ENCODE data around the gene CCDC51. TPM values are rescaled to one million over a fixed set of nuclear protein-coding genes. Genes with fewer than 3 reads are reported as not detected.

The CCDC51 gene
- total RNA-seq, 2 donors from 2014 or later: 13.0 to 16.2 TPM

DNA sequence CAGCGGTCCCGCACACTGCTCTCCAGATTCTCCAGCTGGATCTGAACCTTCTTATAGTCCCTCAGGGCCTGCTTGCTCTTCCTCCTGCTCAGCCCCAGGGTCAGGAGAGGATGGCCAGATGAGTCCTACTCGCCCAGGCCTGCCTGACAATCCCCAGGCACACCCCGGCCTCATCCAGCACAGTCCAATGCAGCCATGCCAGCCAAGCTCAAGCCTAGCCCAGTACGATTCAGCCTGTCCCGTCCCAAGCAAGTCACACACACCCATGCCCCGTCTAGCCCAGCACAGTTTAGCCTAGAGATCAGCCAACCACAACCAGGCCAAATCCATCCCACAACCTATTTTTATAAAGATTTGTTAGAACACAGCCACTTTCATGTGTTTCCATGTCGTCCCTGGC, 26.8 kb downstream of the CCDC51 start:
- DNase-seq (ENCODE audit: low spot score): no peak
- intact Hi-C loops (cut with DNase I): no loop called here

DNA sequence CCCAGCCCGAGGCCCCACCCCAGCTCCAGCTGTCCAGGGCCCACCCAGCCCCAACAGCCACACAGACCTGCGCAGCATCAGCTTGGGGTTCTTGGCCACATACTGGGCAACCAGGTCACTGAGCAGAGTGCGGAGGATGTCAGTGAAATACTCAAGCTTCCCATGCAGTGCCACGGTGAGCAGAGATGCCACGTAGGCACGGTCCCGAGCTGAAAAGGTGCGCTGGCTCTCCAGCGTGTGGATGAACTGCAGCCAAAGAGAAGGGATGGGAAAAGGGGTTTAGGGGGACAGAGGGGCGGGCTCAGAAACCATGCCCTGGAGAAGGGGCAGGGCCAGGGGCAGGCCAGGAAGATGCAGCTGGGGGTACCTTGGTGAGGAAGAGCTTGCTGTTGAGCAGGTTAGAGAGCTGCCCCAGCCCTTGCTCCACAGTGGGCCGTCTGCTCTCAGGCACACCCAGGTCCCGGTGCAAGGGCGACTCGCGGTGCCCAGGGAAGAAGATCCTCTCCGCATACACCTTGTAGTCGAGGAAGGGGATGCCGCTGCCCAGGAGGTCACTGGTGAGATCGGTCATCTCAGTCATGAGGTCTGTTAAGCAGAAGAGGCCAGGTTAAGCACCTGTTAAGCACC, 27.4 kb downstream of the CCDC51 start:
- intact Hi-C loops (cut with DNase I): no loop called here

GRCh38 chr3:48411606-48412374, 28.1 kb downstream of the CCDC51 start:
- peak; percentile 45 for DNase-seq (ENCODE audit: low spot score)
- intact Hi-C loops (cut with DNase I): no loop called here

More for the DNA sequence above, 27.4 kb downstream of the CCDC51 start:
- peak; percentile 56 for DNase-seq (ENCODE audit: low spot score)

DNA sequence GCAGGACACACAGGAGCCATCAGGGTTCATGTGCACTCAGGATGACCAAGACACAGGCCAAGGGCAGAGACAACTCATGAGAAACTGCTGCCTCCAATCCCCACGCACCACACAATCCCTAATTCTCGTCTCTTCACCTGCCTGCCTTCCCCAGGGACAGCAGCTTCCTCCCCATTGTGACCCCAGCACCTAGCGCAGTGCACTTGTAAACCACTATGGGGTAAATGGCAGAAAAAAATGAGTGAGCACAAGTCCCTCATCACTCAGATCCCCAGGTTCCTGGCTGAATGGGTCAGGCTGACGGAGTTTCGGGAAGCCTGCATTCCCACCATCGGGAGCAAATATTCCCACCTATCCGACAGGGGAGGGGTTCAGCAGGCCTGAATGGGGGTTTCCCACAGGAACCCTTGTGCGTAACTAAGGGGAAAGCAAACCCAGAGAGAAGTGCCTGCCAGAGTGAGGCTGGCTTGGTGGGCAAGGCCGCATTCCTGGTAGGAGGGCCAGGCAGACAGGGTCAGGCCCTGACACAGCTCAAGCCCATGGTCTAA, 28.8 kb downstream of the CCDC51 start:
- intact Hi-C loops (cut with DNase I): no loop called here
- peak; percentile 37 for DNase-seq (ENCODE audit: low spot score)

GRCh38 chr3:48410205-48411040, 29.5 kb downstream of the CCDC51 start:
- DNase-seq (ENCODE audit: low spot score): peak; percentile 79
- intact Hi-C loops (cut with DNase I): no loop called here

DNA sequence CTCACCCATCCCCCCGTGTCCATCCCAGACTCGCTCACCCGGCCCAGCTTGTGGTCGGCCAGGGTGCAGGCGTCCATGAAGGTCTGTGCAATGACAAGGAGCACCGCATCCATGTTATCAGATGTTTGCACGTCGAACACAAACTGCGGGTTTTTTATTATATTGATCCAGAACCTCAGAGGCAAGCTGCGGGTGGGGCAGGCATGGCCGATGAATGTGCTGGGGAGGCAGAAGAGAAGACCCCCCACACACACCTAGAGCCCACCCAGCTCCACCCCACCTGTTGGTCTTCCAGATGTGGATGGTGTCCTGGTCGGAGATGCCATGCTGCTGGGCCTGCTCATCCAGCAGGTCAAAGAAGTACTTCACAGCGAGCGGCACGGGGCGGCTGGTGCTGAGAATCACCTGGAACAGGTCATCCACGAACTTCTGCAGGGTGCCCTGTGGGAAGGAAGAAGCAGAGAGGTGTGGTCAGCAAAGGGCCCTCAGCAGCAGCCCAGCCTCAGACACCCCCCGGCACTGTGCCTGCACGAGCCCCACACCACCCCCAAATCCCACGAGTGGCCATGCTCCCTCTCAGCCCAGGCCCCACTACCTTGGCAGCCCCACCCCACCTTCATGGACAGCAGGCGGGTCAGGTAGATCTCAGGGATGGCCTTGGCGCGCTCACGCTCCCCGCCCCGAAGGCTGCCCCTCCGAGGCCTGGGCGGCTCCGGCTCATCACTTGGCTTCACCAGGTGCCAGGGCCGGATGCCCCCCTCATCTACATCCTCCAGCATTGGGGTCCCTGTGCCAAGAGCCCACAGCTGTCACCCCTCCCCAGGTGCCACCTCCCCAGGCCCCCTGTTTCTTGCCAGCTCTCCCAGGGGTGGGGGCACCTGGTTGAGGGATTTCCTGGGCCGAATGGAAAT, 30.4 kb downstream of the CCDC51 start:
- intact Hi-C loops (cut with DNase I): no loop called here
- peak; percentile 66 for DNase-seq (ENCODE audit: low spot score)

GRCh38 chr3:48408823-48409281, 31.1 kb downstream of the CCDC51 start:
- DNase-seq (ENCODE audit: low spot score): peak; percentile 35
- intact Hi-C loops (cut with DNase I): no loop called here

DNA sequence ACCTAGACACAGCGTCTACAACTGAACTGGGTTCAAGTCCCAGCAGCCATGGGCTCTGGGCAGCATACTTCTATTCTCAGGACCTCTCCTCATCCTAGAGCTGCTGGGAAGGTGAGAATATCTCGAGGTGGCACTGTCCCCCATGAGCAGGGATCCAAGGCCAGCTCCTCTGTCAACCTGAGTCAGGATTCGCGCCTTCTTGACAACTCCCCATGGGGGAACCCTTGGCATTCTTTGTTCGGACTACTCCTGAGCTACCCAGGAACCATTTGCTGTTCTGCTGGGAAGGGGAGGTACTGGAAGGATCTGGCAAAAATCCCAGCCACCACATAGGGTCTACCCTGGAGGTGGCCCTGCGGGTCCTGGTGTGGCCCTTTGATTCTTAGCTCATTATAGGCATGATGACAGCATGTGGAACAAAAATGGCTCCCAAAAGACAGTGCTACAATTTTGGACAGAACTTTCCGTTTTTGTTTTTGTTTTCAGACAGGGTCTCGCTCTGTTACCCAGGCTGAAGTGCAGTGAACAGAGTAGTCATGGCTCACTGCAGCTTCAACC, 32.3 kb downstream of the CCDC51 start:
- DNase-seq (ENCODE audit: low spot score): peak; percentile 24
- intact Hi-C loops (cut with DNase I): no loop called here

DNA sequence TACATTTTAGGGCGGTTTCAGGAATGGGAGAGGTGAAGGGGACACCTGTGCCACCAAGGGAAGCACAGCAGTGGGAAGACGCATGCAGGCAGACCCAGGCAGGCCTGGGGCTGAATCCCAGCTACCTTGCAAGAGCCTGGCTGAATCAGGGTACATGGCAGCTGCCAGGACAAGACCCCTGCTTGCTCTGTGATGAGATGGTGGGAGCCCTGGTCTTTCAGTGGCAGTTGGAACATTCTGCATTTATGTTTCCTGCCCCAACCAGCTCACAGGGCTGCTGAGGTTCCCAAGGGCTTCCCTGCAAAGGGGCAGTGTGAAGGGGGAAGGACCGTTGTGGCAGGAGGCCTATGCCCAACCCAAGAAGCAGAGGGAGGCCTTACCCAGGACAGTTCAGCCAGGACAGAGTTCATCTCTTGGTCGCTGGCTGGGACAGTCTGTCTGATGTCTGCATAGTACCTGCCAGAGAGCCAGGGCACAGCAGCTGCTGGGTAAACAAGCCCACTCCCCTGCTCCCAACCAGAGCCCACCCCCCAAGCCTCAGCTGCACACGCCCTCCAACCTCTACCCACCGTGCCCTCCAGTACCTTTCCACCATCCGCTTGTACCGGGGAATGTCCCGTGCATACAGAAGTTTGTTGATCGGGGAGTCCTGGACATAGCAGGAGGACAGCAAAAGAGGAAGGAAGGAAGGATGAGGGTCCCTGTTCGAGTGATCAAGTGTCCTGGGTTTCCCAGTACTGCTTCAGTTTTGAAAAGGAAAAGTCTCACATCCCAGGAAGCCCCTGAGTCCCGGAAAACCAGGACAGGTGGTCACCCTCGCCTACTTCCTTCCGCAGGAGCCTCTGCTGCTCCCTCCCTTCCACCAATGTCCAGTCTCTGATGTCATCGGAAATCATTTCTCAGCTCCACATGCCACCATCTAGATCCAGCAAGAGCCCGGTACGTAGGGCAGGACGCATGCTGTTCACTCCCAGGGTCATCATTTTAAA, 33.2 kb downstream of the CCDC51 start:
- intact Hi-C loops (cut with DNase I): no loop called here
- peak; percentile 56 for DNase-seq (ENCODE audit: low spot score)

DNA sequence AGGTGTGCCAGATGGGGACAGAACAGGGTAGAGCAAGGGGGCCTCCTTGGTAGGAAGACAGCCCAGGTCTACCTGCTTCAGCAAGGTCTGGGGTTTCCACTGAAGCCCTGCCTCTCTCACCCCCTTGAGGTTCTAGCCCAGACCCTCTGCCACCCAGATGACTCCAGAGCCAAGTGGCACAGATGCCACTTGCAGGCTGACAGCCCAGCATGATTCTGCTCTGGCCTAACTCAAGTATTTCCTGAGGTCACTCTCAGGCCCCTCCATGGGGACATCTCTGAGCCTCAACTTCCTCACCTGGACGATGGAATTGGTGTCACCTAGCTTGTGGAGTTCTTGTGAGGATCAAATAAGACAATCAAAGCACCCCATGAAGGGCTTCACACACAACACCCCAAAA, 33.9 kb downstream of the CCDC51 start:
- intact Hi-C loops (cut with DNase I): no loop called here
- peak; percentile 35 for DNase-seq (ENCODE audit: low spot score)

GRCh38 chr3:48405343-48405881, 34.5 kb downstream of the CCDC51 start:
- intact Hi-C loops (cut with DNase I): no loop called here
- peak; percentile 76 for DNase-seq (ENCODE audit: low spot score)

DNA sequence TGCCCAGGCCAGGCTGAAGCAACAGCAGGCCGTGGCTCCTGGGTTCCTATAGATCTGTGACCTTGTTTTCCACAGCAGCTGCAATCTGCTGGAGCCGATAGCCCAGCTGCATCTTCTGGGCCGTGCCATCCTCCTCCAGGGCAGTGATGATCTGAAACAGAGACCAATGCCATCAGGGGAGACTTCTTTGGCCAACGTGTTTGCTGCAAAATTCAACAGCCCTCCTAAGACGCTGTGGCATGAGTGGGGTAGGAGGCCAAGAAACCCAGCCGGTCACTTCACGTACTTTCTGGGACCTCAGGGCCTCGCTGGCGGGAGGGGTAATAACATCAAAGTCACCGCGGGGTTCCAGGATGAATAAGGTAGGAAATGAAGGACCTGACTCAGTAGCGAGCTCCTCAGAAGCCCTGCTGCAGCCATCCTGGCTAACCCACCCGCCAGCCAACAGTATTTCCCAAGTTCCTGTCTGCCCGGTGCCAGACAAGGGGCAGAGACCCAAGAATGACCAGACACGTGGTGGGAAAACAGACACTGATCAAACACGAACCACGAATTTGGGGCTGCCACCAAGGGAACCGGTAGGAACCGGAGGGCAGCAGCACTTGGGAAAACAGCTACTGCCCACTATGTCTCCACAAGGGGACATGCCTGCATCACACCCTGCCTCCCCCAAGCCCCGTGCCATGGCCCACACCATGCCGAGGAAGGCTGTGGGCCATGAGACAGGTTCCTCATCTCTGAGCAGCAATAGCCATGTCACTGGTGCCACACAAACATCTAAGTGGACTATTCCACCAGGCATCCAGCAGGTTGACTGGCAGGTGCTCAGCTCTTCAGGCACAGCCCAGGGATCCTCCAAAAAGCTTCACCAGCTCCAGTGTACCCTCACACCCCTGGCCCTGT, 35.2 kb downstream of the CCDC51 start:
- DNase-seq (ENCODE audit: low spot score): peak; percentile 62
- intact Hi-C loops (cut with DNase I): no loop called here

- peak; percentile 73 for DNase-seq (ENCODE audit: low spot score)
- intact Hi-C loops (cut with DNase I): loop anchor here in 1 of 2 donors (2.0 kb wide), 1 partner anchor 27 kb away; the partner anchor contains the start of gene PLXNB1
These were observed 36.1 kb downstream of the CCDC51 start for GRCh38 chr3:48403533-48404439.

DNA sequence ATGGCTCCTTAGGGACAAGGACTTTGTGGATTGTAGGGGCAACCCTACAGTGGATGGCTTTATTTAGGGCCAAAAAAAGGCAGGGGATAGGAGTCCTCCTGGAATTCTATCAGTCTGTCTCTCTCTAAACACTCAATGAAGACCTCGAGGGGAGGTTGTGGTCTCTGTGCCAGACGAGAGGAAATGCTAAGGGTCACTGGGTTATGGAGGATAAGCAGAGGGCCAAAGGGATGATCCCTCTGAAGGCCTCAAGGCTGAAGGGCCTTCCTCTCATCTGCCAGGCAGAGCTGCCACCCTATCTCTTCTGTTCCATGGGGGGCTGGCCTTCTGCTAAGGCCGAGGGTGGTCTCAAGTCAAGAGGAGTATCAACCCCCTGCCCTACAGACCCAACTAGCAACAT, 37.0 kb downstream of the CCDC51 start:
- intact Hi-C loops (cut with DNase I): loop anchor here in 1 of 2 donors (2.0 kb wide), 1 partner anchor 28 kb away; the partner anchor contains the start of gene PLXNB1
- DNase-seq (ENCODE audit: low spot score): peak; percentile 18

Measured in posterior vena cava (tissue), 2 donors.